KOPT-K1 (cell line): ENCODE measurements around the gene PAXX.

ENCODE experiments used
- H3K27ac ChIP-seq: fragments of 200-600 bp; sonication (generic); 2 replicates; pipeline ENCODE4 v1.5.1; 2016; ENCODE audit warnings: antibody characterized with exemption, mild to moderate bottlenecking, low read depth, low read length; ENCODE audit not compliant: poor library complexity, severe bottlenecking
- H3K36me3 ChIP-seq: fragments of 200-600 bp; sonication (generic); 2 replicates; pipeline ENCODE4 v1.5.1; 2017; ENCODE audit warnings: antibody characterized with exemption, mild to moderate bottlenecking, low read length, moderate library complexity; ENCODE audit not compliant: insufficient read depth
- H3K9me3 ChIP-seq: fragments of 200-600 bp; sonication (generic); 2 replicates; pipeline ENCODE4 v1.5.1; 2017; ENCODE audit warnings: antibody characterized with exemption, low read length, mild to moderate bottlenecking; ENCODE audit not compliant: insufficient read depth, poor library complexity, severe bottlenecking

PAXX gene

GRCh38 chr9:137011156-137011555 lies 18.9 kb downstream of the PAXX start:
- Histone ChIP-seq H3K9me3 (no peaks in the 10 kb centered on the region), H3K27ac (no peak overlapping the region), H3K36me3 (no peaks in the 10 kb centered on the region)

GRCh38 chr9:137011907-137012675 lies 19.9 kb downstream of the PAXX start:
- H3K36me3 ChIP-seq: no peaks in the 10 kb centered on the region
- no peak overlapping the region for H3K27ac ChIP-seq
- no peaks in the 10 kb centered on the region for H3K9me3 ChIP-seq

DNA sequence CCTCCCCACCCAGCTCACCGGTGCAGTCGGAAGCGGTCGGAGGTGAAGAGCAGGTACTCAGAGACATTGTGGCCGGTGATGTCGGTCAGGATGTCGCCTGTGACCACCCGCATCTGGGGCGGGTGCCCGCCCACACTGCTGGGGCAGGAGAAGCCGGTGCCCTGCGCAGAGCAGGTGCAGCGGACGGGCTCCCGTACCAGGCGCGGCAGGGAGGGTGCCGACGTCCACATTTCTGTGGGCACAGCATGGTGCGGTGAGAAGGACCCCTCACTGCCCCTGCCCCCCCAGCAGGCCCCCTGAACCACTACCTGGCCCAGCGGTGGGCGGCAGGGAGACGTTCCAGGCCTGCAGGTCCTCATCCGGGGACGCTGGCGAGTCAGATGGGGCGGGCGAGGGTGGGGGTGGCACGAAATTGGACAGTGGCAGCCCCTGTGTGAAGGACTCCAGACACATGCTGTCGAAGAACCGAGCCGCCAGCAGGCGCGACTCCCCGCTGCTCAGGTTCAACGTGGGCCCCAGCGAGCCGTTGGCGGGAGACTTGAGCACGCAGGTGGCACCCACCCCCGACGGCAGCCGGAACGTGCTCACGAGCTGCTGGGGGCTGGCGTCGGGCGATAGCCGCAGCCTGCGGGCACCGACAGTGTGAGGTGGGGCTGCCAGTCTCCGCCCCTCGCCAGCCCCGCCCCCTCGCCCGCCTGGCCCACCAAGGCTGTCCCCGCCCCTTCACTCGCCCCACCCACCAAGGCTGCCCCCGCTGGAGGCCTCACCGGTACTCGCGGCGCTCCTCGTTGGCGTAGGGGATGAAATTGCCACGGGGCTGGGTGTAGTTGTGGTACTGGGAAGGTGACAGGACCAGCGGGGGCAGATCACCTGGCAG lies 20.7 kb downstream of the PAXX start:
- Histone ChIP-seq H3K36me3 (no peaks in the 10 kb centered on the region), H3K9me3 (no peaks in the 10 kb centered on the region), H3K27ac (no peak overlapping the region)

- H3K36me3 ChIP-seq: no peaks in the 10 kb centered on the region
- H3K9me3 ChIP-seq: no peaks in the 10 kb centered on the region
- no peak overlapping the region for H3K27ac ChIP-seq
These were observed 21.3 kb downstream of the PAXX start for GRCh38 chr9:137013571-137013940.

DNA sequence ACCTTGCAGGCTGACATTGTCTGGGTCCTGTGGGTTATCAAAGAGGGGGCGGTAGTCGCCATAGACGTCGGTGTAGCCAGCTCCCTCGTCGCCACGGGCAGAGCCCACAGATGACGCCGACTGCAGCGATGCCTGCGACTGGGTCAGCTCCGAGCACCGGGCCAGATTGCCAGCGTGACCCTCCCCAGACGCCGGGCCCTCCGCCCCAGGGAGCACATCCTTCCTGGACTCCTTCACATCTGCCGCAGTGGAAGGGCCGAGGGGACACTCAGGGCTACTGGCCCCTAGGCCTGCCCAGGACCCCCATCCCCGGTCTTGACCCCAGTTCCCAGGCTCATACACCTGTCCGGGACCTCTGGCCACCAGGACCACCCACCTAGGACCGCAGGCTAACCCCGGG lies 21.9 kb downstream of the PAXX start:
- H3K36me3 ChIP-seq: no peaks in the 10 kb centered on the region
- H3K9me3 ChIP-seq: no peaks in the 10 kb centered on the region
- no peak overlapping the region for H3K27ac ChIP-seq

DNA sequence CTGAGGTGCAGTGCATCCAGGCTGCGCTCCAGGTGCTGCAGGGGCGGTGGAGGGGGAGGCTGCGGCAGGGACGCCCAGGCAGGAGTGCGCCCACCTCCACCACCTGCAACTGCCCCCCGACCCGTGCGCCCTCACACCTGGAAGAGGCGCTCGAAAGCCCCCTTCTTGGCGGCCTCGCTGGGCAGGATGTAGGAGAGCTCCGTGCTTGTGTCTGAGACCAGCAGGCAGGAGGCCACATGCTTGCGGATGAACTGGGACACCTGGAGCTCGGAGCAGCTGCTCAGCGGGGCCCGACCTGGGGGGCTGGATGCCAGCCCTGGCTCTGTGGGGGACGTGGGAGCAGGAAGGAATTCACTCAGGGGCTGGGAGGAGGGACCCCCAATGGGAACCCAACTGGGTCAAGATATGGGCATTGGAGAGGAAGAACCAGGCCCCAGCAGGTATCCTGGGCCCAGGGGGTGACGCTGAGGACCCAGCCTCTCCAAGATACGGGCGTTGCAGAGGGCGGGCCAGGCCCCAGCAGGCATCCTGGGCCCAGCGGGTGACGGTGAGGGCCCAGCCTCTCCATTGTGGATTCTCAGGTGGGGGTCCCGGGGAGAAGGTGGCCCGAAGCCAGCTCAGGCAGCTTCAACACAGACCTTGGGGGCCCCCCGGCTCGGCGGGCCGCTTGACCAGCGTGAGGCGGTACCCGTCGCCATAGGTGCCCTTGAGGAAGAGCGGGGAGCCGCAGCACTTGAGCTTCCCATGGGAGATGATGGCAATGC lies 22.7 kb downstream of the PAXX start:
- no peaks in the 10 kb centered on the region for H3K9me3 ChIP-seq
- no peaks in the 10 kb centered on the region for H3K36me3 ChIP-seq
- no peak overlapping the region for H3K27ac ChIP-seq

DNA sequence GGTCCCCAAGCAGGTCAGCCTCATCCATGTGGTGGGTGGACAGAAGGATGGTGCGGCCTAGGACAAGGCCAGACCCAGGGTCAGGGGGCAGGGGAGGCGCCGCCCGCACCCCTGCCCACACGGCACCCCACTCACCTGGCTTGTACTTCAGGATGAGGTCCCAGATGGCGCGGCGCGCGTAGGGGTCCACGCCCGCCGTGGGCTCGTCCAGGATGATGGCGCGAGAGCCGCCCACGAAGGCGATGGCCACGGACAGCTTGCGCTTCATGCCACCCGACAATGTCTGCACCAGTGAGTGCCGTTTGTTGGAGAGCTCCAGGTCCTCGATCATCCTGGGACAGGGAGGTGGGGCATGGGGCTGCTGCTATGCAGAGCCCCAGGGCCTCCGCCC lies 23.3 kb downstream of the PAXX start:
- no peaks in the 10 kb centered on the region for H3K9me3 ChIP-seq
- no peaks in the 10 kb centered on the region for H3K36me3 ChIP-seq
- H3K27ac ChIP-seq: no peak overlapping the region

- Histone ChIP-seq H3K27ac (no peak overlapping the region), H3K36me3 (no peaks in the 10 kb centered on the region), H3K9me3 (no peaks in the 10 kb centered on the region)
These were observed 23.8 kb downstream of the PAXX start for GRCh38 chr9:137015976-137016375.

DNA sequence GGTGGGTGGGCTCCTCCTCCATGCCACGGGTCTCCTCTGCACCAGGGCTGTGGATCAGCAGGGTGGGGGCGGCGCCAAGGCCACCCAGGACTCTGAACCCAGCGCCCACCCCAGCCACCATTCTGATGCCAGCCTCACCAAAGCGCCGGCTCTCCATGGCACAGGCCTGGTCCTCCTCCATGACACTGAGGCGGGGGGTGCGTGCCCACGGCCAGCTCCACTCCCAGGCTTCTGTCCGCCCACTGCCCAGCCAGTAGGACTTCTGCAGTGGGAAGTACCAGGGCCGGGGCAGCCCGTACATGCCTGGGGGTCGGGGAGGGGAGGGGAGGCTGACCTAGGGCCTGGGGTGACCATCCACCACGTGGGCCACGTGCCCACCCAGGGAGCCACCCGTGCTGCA lies 24.2 kb downstream of the PAXX start:
- Histone ChIP-seq H3K9me3 (no peaks in the 10 kb centered on the region), H3K27ac (no peak overlapping the region), H3K36me3 (no peaks in the 10 kb centered on the region)

GRCh38 chr9:137017071-137017470 lies 24.8 kb downstream of the PAXX start:
- no peaks in the 10 kb centered on the region for H3K36me3 ChIP-seq
- no peaks in the 10 kb centered on the region for H3K9me3 ChIP-seq

GRCh38 chr9:137017791-137018497 lies 25.7 kb downstream of the PAXX start:
- no peaks in the 10 kb centered on the region for H3K36me3 ChIP-seq

More at GRCh38 chr9:137017071-137017470, 24.8 kb downstream of the PAXX start:
- H3K27ac ChIP-seq: no peak overlapping the region

DNA sequence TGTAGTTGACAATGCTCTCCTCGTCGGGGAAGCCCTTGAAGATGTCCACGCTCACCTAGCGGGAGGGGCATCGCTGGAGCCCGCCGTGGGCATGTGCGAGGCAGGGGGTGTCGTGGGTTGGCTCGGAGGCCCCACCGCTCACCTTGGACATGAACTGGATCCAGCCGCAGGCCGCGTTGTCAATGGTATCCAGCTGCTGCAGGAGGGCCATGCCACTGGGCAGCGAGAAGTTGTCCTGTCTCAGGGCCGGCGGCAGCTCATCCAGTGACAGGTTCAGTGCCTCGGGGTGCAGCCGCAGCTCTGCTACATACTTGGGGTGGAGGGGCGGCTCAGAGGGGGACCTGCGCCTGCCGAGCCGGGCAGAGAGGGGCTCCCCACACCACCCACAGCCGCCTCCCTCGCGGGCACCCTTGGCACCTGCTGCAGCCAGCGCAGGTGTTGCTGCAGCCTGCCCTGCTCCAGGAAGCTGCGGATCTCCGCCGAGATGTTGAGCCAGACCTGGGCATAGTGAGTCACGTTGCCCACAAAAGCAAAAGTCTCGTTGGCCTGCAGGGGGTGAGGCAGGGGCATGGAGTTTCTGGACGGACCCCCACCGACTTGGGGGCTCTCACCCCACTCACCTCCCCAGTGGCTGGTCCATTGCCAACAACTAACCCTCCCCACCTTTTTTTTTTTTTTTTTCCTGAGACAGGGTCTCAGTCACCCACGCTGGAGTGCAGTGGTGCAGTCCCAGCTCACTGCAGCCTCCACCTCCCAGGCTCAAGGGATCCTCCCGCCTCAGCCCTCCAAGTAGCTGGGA lies 26.7 kb downstream of the PAXX start:
- no peak overlapping the region for H3K27ac ChIP-seq
- H3K9me3 ChIP-seq: no peaks in the 10 kb centered on the region
- no peaks in the 10 kb centered on the region for H3K36me3 ChIP-seq

More at GRCh38 chr9:137017791-137018497, 25.7 kb downstream of the PAXX start:
- Histone ChIP-seq H3K9me3 (no peaks in the 10 kb centered on the region), H3K27ac (no peak overlapping the region)

GRCh38 chr9:137019891-137020683 lies 27.9 kb downstream of the PAXX start:
- no peaks in the 10 kb centered on the region for H3K9me3 ChIP-seq
- H3K36me3 ChIP-seq: no peaks in the 10 kb centered on the region
- no peak overlapping the region for H3K27ac ChIP-seq
